Measurements from ENCODE around the gene CARMIL1. TPM values are rescaled to one million over a fixed set of nuclear protein-coding genes. Genes with fewer than 3 reads are reported as not detected.

The CARMIL1 gene
- total RNA-seq, 1 experiment from 2014 or later: 25.9 TPM

GRCh38 chr6:25309886-25310285, 30.7 kb downstream of the CARMIL1 start:
- Histone ChIP-seq H3K27me3 (replicated peaks; ENCODE audit: control insufficient read depth, insufficient read depth, low read length) (no peaks in the 10 kb centered on the region), H3K4me1 (peaks cover 38% of the 10 kb centered on the region), H3K4me3 (ENCODE audit: low read depth, low read length) (no peak overlapping the region), H3K9me3 (no peaks in the 10 kb centered on the region), H3K36me3 (ENCODE audit: control insufficient read depth, insufficient read depth, low read length) (no peaks in the 10 kb centered on the region)
- no peak overlapping the region for H3K4me3 Mint-ChIP-seq (ENCODE audit: unreplicated experiment)
- CTCF ChIA-PET: no interaction called here
- peaks cover 29% of the 10 kb centered on the region for H3K4me1 Mint-ChIP-seq (ENCODE audit: low read depth, unreplicated experiment)
- no peaks in the 10 kb centered on the region for H3K27me3 Mint-ChIP-seq (ENCODE audit: insufficient read depth, unreplicated experiment)
- no peak for DNase-seq
- TF ChIP-seq, protein P1, sequence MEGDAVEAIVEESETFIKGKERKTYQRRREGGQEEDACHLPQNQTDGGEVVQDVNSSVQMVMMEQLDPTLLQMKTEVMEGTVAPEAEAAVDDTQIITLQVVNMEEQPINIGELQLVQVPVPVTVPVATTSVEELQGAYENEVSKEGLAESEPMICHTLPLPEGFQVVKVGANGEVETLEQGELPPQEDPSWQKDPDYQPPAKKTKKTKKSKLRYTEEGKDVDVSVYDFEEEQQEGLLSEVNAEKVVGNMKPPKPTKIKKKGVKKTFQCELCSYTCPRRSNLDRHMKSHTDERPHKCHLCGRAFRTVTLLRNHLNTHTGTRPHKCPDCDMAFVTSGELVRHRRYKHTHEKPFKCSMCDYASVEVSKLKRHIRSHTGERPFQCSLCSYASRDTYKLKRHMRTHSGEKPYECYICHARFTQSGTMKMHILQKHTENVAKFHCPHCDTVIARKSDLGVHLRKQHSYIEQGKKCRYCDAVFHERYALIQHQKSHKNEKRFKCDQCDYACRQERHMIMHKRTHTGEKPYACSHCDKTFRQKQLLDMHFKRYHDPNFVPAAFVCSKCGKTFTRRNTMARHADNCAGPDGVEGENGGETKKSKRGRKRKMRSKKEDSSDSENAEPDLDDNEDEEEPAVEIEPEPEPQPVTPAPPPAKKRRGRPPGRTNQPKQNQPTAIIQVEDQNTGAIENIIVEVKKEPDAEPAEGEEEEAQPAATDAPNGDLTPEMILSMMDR (IDR thresholded peaks at IDR 0.05; ENCODE audit: insufficient read depth in 1 of 2, low read depth in 1 of 2, low read length in 1 of 2, severe bottlenecking in 1 of 2, unreplicated experiment in 1 of 2): no peak
- intact Hi-C loops (cut with micrococcal nuclease; ENCODE audit: unreplicated experiment): no loop called here
- no peaks in the 10 kb centered on the region for H3K36me3 Mint-ChIP-seq (ENCODE audit: insufficient read depth, unreplicated experiment)
- peak overlapping the region; percentile 80 for H3K27ac Mint-ChIP-seq (ENCODE audit: unreplicated experiment)
- BruUV-seq (replicated peaks): no TSS peak
- POLR2A ChIA-PET: no interaction called here
- H3K9me3 Mint-ChIP-seq (ENCODE audit: unreplicated experiment): no peaks in the 10 kb centered on the region

DNA sequence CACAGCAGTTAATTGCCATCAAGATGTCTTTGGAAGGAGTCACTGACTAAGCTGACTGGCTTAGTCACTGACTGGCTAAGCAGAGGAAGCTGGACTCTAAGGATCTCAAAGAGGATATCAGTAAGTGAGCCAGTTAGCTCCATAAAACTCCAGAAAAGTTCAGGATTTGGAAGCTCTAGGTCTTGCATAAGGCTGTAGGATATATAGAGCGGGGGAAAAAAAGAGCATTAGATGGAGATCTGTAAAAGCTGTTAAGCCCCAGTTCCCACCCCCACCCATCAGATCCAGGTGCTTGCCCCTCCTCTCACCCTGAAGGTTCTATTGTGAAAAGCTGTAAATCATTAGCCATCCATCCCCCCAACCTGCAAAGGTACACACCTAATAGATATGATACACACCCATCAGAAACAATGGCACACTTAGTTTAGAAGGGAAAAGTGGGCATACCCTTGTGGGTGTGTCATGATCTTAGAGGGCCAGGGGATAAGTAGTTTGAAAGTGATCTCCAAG, 32.2 kb downstream of the CARMIL1 start:
- TF ChIP-seq, protein P1 (IDR thresholded peaks at IDR 0.05; ENCODE audit: insufficient read depth in 1 of 2, low read depth in 1 of 2, low read length in 1 of 2, severe bottlenecking in 1 of 2, unreplicated experiment in 1 of 2): no peak
- no peaks in the 10 kb centered on the region for H3K9me3 ChIP-seq
- peak; percentile 60 to 65 for DNase-seq
- Mint-ChIP-seq H3K27me3 (ENCODE audit: insufficient read depth, unreplicated experiment) (no peaks in the 10 kb centered on the region), H3K9me3 (ENCODE audit: unreplicated experiment) (no peaks in the 10 kb centered on the region), H3K27ac (ENCODE audit: unreplicated experiment) (peak overlapping the region; percentile 80), H3K4me3 (ENCODE audit: unreplicated experiment) (peak overlapping the region; percentile 64), H3K4me1 (ENCODE audit: low read depth, unreplicated experiment) (peaks cover 37% of the 10 kb centered on the region), H3K36me3 (ENCODE audit: insufficient read depth, unreplicated experiment) (no peaks in the 10 kb centered on the region)
- ChIA-PET POLR2A (interaction anchor here (0.5 to 1.1 kb wide), 3 partner anchors 13 to 1823 kb away, joined by 4 to 5 read pairs (median 4); partner anchors contain the start of gene CARMIL1), CTCF (interaction anchor here (0.6 to 1.7 kb wide), 5 partner anchors 32 to 331 kb away, joined by 3 to 12 read pairs (median 5); partner anchors contain the start of gene CARMIL1)
- H3K4me1 ChIP-seq: peaks cover 38% of the 10 kb centered on the region
- no peaks in the 10 kb centered on the region for H3K36me3 ChIP-seq (ENCODE audit: control insufficient read depth, insufficient read depth, low read length)
- H3K4me3 ChIP-seq (ENCODE audit: low read depth, low read length): no peak overlapping the region
- no peaks in the 10 kb centered on the region for H3K27me3 ChIP-seq (replicated peaks; ENCODE audit: control insufficient read depth, insufficient read depth, low read length)
- BruUV-seq (replicated peaks): no TSS peak
- intact Hi-C loops (cut with micrococcal nuclease; ENCODE audit: unreplicated experiment): no loop called here

DNA sequence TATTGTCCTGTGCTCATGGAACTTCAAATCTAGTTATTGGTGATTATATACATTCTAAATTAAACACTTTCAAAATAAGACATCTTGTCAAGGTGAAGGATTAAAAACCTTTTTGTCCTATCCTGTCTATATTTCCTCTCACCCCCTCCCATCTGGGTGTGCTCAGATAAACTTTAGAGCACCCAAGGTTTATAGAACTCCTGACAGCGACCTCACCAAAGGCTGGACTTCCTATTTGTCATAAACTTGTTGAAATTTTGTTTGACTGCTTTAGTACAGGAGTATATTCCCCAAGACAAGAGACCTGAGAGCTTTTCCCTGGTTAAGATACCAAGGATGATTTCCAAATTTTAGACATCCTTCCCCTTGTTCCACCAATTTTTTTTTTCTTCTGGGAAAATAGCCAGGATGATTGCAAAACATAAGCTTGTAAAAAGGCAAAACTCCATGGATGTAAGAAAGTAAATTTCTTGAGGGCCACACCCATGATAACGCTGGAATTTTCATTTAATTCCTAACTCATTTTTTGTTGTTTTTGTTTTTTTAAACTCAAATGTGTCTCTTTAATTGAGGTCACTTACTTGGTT, 33.0 kb downstream of the CARMIL1 start:
- intact Hi-C loops (cut with micrococcal nuclease; ENCODE audit: unreplicated experiment): loop anchor here (2.0 kb wide), 1 partner anchor 33 kb away; the partner anchor contains the start of gene CARMIL1
- Histone ChIP-seq H3K4me1 (peaks cover 38% of the 10 kb centered on the region), H3K27me3 (replicated peaks; ENCODE audit: control insufficient read depth, insufficient read depth, low read length) (no peaks in the 10 kb centered on the region), H3K9me3 (no peaks in the 10 kb centered on the region), H3K4me3 (ENCODE audit: low read depth, low read length) (no peak overlapping the region), H3K36me3 (ENCODE audit: control insufficient read depth, insufficient read depth, low read length) (no peaks in the 10 kb centered on the region)
- TF ChIP-seq, protein P1 (IDR thresholded peaks at IDR 0.05; ENCODE audit: insufficient read depth in 1 of 2, low read depth in 1 of 2, low read length in 1 of 2, severe bottlenecking in 1 of 2, unreplicated experiment in 1 of 2): no peak
- Mint-ChIP-seq H3K9me3 (ENCODE audit: unreplicated experiment) (no peaks in the 10 kb centered on the region), H3K4me1 (ENCODE audit: low read depth, unreplicated experiment) (peaks cover 37% of the 10 kb centered on the region), H3K27ac (ENCODE audit: unreplicated experiment) (peak overlapping the region; percentile 80), H3K27me3 (ENCODE audit: insufficient read depth, unreplicated experiment) (no peaks in the 10 kb centered on the region), H3K36me3 (ENCODE audit: insufficient read depth, unreplicated experiment) (no peaks in the 10 kb centered on the region), H3K4me3 (ENCODE audit: unreplicated experiment) (peak overlapping the region; percentile 64)
- CTCF ChIA-PET: interaction anchor here (0.6 to 1.7 kb wide), 6 partner anchors 33 to 330 kb away, joined by 3 to 12 read pairs (median 6); partner anchors contain the start of gene CARMIL1
- TSS peak; percentile 45 for BruUV-seq (replicated peaks)
- POLR2A ChIA-PET: interaction anchor here (0.5 to 1.3 kb wide), 4 partner anchors 12 to 33 kb away, joined by 3 to 4 read pairs (median 4); partner anchors contain the start of gene CARMIL1
- DNase-seq: no peak

All from Caco-2 (cell line).